ENCODE measurements around the gene PDZD2.
"Not testable (repeated sequence)": the region's sequence is repeated elsewhere in the genome, so short reads cannot be mapped to it uniquely, and the experiment has no call there.

The PDZD2 gene

GRCh38 chr5:32118922-32119321, 480.0 kb downstream of the PDZD2 start:
- DNase-seq, result not testable (repeated sequence)

DNA sequence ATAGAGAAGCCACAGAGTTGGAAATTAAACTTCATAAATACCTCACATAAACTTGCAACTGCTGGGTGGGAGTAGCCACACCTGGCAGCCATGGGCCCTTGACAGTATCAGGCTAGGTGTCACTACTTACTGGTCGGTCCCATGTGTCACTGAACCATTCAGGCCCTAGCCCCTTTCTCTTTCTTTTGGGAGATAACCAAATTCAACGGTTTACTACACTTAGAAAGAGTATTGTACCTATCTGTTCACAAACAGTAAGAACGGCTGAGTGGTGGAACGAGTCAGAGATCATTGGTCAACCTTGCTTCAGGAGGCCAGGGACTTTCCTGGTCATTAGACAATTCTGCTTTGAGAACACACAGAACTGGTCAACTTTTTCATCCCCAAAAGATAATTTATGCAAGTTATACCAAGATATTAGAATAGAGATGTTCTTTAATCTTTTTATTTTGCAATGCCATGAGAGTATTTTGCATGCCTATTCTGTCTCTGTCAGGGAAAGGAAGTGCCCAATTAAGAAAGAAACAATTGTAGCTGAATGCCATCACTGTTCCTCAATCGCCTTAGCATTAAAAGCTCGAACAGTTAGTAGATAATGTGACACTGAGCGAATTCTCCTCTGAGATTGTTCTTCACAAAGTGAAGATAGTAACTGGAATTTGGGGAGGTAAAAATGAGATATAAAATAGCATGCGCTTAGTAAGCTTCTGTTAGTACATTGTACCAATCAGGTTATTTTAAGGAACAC, 484.3 kb downstream of the PDZD2 start:
- DNase-seq, result no peak

GRCh38 chr5:32123889-32124676, 485.2 kb downstream of the PDZD2 start:
- DNase-seq, result no peak

DNA sequence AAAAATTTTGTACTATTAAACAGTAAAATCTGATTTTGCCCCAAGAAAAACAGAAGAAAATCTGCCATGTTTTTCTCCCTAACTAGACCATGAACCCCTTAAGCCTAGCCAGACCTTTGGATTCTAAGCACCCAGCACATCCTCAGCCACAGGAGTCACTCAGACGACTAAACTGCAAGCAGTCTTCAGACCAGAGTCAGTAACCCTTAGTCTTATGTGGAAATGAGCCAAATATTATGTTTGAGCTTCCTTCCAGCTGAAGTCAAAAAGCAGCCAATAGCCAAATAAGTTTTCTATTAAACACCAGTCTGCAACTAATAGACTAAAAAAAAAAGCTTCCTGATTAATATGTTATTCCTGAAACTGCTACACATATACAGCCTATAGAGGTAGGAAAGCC, 487.8 kb downstream of the PDZD2 start:
- no peak for DNase-seq

DNA sequence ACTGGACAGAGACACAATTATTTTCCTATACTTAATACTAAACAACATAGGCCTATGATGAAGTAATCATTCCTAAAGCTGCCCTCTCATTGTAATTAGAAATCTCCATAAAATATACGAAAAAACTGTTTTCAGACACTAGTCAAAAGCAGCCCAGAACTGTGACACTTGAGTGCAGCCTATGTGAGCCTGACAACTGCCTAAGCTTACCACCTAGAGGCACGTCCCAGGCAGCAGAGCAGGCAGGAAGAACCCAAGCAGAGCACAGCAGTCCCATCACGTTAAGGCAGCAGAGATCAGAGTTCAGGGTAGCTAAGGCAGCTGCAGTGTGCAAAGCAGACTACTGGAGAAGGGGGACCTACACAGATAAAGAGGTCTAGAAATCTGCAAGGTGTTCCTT, 488.8 kb downstream of the PDZD2 start:
- no peak for DNase-seq

GRCh38 chr5:32129074-32129598, 490.2 kb downstream of the PDZD2 start:
- no peak for DNase-seq

- DNase-seq, result no peak
These were observed 491.9 kb downstream of the PDZD2 start for GRCh38 chr5:32130865-32131264.

DNA sequence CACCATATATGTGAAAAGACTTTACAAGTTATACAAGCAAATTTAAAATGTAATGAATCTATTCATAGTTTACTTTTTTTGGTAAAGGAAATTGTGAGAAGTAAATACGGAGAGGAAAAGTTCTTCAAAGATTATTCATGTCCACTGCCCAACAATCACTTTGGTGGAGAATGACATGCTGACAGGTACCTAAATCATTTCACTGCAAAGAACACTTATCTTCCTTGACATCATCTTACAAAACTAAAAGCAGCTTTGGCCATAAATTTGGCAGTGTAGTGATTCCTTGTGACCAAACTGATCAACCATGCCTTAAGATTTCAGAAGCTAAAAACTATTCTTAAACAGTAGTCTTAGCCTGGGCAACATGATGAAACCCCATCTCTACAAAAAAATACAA, 492.7 kb downstream of the PDZD2 start:
- DNase-seq, result no peak

DNA sequence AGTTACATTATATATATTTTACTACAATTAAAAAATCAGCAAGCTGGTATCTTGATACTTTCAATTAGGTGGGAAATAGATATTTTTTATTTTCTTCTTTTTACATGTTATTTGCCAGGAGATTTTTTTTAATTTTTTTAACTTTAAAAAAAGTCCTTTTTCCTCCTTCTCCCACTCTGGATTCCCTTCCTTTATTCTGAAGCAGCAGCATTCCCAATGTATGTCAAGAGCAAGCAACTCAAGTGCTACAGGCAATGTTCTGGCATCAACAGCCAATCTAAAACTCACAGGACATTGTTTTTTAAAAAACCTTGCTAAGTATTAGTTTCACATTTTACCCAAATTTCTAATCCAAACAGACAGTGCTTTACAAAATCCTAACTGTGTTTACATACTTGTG, 493.8 kb downstream of the PDZD2 start:
- DNase-seq, result no peak

DNA sequence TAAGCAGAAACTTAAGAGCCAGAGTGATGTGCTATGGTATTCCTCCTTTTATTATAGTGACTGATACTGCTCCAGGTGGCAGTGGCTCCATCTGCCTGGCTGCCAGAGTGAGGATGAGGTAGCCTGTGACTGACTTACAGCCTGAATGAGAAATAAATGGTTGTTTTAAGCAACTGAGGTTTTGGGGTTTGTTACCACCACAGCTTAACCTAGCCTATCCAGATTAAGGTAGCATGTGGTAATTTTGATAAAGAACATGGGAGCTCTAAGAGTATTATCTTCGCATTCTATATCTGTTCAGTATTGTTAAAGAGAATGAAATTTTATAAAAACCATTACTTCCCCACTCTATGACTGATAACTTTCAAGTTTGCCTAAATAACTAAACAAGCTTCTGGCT, 496.2 kb downstream of the PDZD2 start:
- no peak for DNase-seq

DNA sequence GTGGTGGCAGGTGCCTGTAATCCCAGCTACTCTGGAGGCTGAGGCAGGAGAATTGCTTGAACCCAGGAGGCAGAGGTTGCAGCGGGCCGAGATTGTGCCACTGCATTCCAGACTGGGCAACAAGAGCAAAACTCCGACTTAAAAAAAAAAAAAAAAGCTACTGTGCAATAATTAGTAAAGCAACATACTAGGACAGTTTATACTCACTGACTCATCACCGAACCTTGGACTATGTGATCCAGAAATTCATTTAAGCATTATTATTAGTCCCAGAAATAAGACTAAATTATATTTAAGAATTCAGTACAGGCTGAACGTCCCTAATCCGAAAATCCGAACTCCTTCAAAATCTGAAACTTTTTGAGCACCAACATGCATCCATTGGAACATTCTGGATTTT, 497.4 kb downstream of the PDZD2 start:
- no peak for DNase-seq

- peak; percentile 51 to 70 for DNase-seq
These were observed 500.0 kb downstream of the PDZD2 start for GRCh38 chr5:32138839-32139493.

DNA sequence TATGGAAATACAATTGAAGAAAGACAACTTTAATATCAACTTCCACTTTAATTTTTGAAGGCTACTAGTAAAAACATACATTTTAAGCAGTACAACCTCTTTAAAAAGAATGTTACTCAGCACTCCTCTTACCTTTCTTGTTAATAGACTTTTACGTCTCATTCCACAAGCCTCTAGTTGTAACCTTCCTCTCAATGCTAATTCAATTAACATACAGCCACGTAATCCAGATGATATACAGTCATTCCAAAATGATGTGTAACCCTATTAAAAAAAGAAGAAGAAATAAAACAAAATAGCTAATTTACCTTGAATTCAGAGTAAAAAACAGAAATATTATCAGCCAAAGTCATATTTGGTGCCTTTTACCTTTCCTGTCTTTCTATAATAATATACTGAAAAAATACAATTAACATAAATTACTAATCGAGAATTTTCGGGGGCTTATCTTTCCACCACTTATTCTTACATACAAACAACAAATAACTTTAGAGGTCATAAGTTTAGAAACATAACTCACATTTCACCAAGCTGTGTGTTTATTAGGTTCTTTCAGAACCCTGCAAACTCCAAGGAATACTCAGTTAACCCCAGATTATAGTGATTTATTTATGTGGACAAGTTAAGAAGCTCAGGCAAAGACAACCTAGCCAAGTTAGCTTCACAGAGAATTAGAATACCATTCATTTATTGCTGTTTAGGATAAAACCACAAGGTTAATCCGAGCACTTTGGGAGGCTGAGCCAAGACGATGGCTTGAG, 504.9 kb downstream of the PDZD2 start:
- DNase-seq, result no peak

DNA sequence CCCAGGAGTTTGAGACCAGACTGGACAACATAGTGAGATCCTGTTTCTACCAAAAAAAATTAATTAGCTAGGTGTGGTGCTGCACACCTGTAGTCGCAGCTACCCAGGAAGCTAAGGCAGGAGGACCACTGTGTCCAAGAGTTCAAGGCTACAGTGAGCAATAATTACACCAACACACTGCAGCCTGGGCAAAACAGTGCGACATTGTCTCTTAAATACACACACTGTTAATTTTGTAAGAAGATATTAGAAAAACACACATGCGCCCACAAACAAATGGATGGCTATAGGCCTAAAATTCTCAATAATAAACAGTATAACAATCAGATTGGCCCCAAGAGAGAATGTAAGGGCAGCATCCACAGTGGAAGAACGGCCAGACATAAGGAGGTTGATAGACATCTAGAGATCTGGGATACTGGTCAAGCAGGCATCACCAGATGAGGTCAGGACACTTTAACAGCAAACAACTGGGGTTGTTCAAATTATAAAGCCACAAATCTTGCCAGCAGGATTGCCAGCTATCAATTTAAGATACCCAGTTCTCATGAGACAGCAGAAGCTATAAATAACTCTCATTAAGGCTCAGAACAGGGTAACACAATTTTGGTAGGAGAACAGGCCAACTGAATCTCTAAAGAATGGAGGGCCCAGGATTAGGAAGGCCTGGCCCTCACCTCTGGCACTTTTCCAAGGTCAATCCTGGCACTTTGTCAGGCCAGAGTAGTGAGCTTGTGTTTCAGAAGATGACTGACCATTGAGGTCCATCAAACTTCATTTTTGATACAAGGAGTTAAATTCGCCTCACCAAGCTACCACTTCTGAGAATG, 505.7 kb downstream of the PDZD2 start:
- DNase-seq, result no peak

GRCh38 chr5:32145378-32145777, 506.4 kb downstream of the PDZD2 start:
- no peak for DNase-seq

GRCh38 chr5:32147236-32147635, 508.3 kb downstream of the PDZD2 start:
- no peak for DNase-seq

GRCh38 chr5:32147959-32148358, 509.0 kb downstream of the PDZD2 start:
- no peak for DNase-seq

DNA sequence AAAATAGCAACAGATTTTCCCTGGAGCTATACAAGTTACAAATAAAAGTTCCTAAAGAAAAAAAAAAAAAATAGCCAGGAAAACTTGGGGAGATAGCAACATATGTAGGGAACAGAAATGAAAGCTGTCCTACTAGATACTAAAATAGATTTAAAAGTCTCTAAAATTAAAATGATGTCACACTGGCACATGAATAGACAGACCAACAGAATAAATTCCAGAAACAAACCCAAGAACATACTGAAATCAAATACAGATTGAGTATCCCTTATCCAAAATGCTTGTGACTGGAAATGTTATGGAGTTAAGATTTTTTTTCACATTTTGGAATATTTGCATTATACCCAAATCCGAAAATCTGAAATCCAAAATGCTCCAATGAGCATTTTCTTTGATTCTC, 511.4 kb downstream of the PDZD2 start:
- no peak for DNase-seq

- DNase-seq, result no peak
These were observed 512.3 kb downstream of the PDZD2 start for GRCh38 chr5:32151198-32151597.

GRCh38 chr5:32153723-32154122, 514.8 kb downstream of the PDZD2 start:
- no peak for DNase-seq

DNA sequence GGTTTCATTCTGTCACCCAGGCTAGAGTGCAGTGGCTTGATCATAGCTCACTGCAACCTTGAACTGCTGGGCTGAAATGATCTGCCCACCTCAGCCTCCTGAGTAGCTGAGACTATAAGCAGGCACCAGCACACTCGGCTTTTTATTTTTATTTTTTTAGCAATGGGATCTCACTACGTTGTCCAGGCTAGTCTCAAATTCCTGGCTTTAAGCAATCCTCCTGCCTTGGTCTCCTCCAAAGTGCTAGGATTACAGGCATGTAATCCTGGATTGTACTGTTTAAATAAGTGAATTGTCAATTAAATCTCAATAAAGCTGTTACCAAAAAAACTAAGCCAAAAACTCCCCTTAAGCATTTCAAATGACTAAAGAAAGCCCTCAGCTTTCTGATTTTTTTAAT, 516.3 kb downstream of the PDZD2 start:
- DNase-seq, result no peak

DNA sequence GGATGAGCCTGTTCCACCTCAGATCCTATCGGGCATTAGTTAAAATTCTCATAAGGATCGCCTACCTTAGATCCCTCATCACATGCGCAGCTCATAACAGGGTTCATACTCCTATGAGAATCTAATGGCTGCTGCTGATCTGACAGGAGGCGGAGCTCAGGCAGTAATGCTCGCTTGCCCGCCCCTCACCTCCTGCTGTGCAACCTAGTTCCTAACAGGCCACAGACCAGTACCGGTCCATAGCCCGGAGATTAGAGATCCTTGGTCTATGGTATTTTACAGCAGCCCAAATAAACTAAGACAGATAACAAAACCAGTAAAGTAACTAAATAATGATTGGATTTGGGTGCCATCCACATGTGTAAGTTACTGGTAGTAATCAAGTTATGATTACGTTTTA, 517.7 kb downstream of the PDZD2 start:
- DNase-seq, result no peak
